Measurements from ENCODE around the gene SEMA6D.

- no peak for TF ChIP-seq SUZ12 (IDR thresholded peaks at IDR 0.05; ENCODE audit: extremely low read depth, insufficient read depth, insufficient read length)
- TF ChIP-seq YY1 (IDR thresholded peaks at IDR 0.05; ENCODE audit: insufficient read depth, insufficient read length) = no peak
- no peak for TF ChIP-seq ZNF274 (IDR thresholded peaks at IDR 0.05; ENCODE audit: low read depth, low read length)
Observed at GRCh38 chr15:47786371-47786770, 69.1 kb downstream of the SEMA6D start.
